ENCODE data around the gene ZNG1F.
A peak's percentile ranks its signal among the peaks of the same experiment; 100 is the strongest.
"Not testable (repeated sequence)": the region's sequence is repeated elsewhere in the genome, so short reads cannot be mapped to it uniquely, and the experiment has no call there.

The ZNG1F gene

GRCh38 chr9:41108816-41109215, 80.3 kb downstream of the ZNG1F start:
- DNase-seq (ENCODE audit: low spot score in 2 of 2); in situ Hi-C loops (cut with MboI; ENCODE audit: low sequenced_read_pairs); H3K4me1 ChIP-seq; H3K9me3 ChIP-seq; H3K27me3 ChIP-seq (ENCODE audit: low read depth); H3K36me3 ChIP-seq (replicated peaks); H3K4me3 ChIP-seq: not testable (repeated sequence)

- H3K36me3 ChIP-seq (replicated peaks); H3K4me3 ChIP-seq; H3K27me3 ChIP-seq (ENCODE audit: low read depth); H3K4me1 ChIP-seq; in situ Hi-C loops (cut with MboI; ENCODE audit: low sequenced_read_pairs); DNase-seq (ENCODE audit: low spot score in 2 of 2); H3K9me3 ChIP-seq: not testable (repeated sequence)
Observed at GRCh38 chr9:41106472-41107116, 82.5 kb downstream of the ZNG1F start.

GRCh38 chr9:41105557-41106253, 83.4 kb downstream of the ZNG1F start:
- H3K27me3 ChIP-seq (ENCODE audit: low read depth); H3K4me1 ChIP-seq; H3K4me3 ChIP-seq; DNase-seq (ENCODE audit: low spot score in 2 of 2); H3K9me3 ChIP-seq; H3K36me3 ChIP-seq (replicated peaks); in situ Hi-C loops (cut with MboI; ENCODE audit: low sequenced_read_pairs): not testable (repeated sequence)

- H3K36me3 ChIP-seq (replicated peaks); H3K9me3 ChIP-seq; H3K27me3 ChIP-seq (ENCODE audit: low read depth); H3K4me1 ChIP-seq; H3K4me3 ChIP-seq; in situ Hi-C loops (cut with MboI; ENCODE audit: low sequenced_read_pairs); DNase-seq (ENCODE audit: low spot score in 2 of 2): not testable (repeated sequence)
Observed at GRCh38 chr9:41104542-41104941, 84.6 kb downstream of the ZNG1F start.

GRCh38 chr9:41100508-41100907, 88.6 kb downstream of the ZNG1F start:
- H3K27me3 ChIP-seq (ENCODE audit: low read depth); H3K4me1 ChIP-seq; H3K36me3 ChIP-seq (replicated peaks); in situ Hi-C loops (cut with MboI; ENCODE audit: low sequenced_read_pairs); DNase-seq (ENCODE audit: low spot score in 2 of 2); H3K4me3 ChIP-seq; H3K9me3 ChIP-seq: not testable (repeated sequence)

GRCh38 chr9:41098759-41099158, 90.4 kb downstream of the ZNG1F start:
- in situ Hi-C loops (cut with MboI; ENCODE audit: low sequenced_read_pairs); H3K4me1 ChIP-seq; DNase-seq (ENCODE audit: low spot score in 2 of 2); H3K36me3 ChIP-seq (replicated peaks); H3K27me3 ChIP-seq (ENCODE audit: low read depth); H3K4me3 ChIP-seq; H3K9me3 ChIP-seq: not testable (repeated sequence)

- H3K4me3 ChIP-seq; H3K36me3 ChIP-seq (replicated peaks); DNase-seq (ENCODE audit: low spot score in 2 of 2); in situ Hi-C loops (cut with MboI; ENCODE audit: low sequenced_read_pairs); H3K9me3 ChIP-seq; H3K27me3 ChIP-seq (ENCODE audit: low read depth); H3K4me1 ChIP-seq: not testable (repeated sequence)
Observed at GRCh38 chr9:41095060-41095459, 94.1 kb downstream of the ZNG1F start.

- H3K36me3 ChIP-seq (replicated peaks); H3K9me3 ChIP-seq; in situ Hi-C loops (cut with MboI; ENCODE audit: low sequenced_read_pairs); DNase-seq (ENCODE audit: low spot score in 2 of 2); H3K4me3 ChIP-seq; H3K4me1 ChIP-seq; H3K27me3 ChIP-seq (ENCODE audit: low read depth): not testable (repeated sequence)
Observed at GRCh38 chr9:41094010-41094773, 94.9 kb downstream of the ZNG1F start.

GRCh38 chr9:41090922-41091321, 98.2 kb downstream of the ZNG1F start:
- DNase-seq (ENCODE audit: low spot score in 2 of 2); H3K9me3 ChIP-seq; H3K4me3 ChIP-seq; in situ Hi-C loops (cut with MboI; ENCODE audit: low sequenced_read_pairs); H3K4me1 ChIP-seq; H3K27me3 ChIP-seq (ENCODE audit: low read depth); H3K36me3 ChIP-seq (replicated peaks): not testable (repeated sequence)

- H3K36me3 ChIP-seq (replicated peaks); H3K27me3 ChIP-seq (ENCODE audit: low read depth); DNase-seq (ENCODE audit: low spot score in 2 of 2); H3K4me3 ChIP-seq; H3K9me3 ChIP-seq; in situ Hi-C loops (cut with MboI; ENCODE audit: low sequenced_read_pairs); H3K4me1 ChIP-seq: not testable (repeated sequence)
Observed at GRCh38 chr9:41090386-41090785, 98.7 kb downstream of the ZNG1F start.

GRCh38 chr9:41088450-41089059, 100.6 kb downstream of the ZNG1F start:
- H3K4me1 ChIP-seq; H3K36me3 ChIP-seq (replicated peaks); H3K9me3 ChIP-seq; H3K27me3 ChIP-seq (ENCODE audit: low read depth); H3K4me3 ChIP-seq; in situ Hi-C loops (cut with MboI; ENCODE audit: low sequenced_read_pairs): not testable (repeated sequence)
- peak in 1 of 2 experiments; percentile 22 for DNase-seq (ENCODE audit: low spot score in 2 of 2)

- H3K9me3 ChIP-seq; DNase-seq (ENCODE audit: low spot score in 2 of 2); H3K27me3 ChIP-seq (ENCODE audit: low read depth); H3K4me3 ChIP-seq; H3K4me1 ChIP-seq; in situ Hi-C loops (cut with MboI; ENCODE audit: low sequenced_read_pairs); H3K36me3 ChIP-seq (replicated peaks): not testable (repeated sequence)
Observed at GRCh38 chr9:41087929-41088328, 101.2 kb downstream of the ZNG1F start.

- H3K4me3 ChIP-seq; in situ Hi-C loops (cut with MboI; ENCODE audit: low sequenced_read_pairs); DNase-seq (ENCODE audit: low spot score in 2 of 2); H3K9me3 ChIP-seq; H3K36me3 ChIP-seq (replicated peaks); H3K27me3 ChIP-seq (ENCODE audit: low read depth); H3K4me1 ChIP-seq: not testable (repeated sequence)
Observed at GRCh38 chr9:41087157-41087780, 101.8 kb downstream of the ZNG1F start.

- in situ Hi-C loops (cut with MboI; ENCODE audit: low sequenced_read_pairs); H3K36me3 ChIP-seq (replicated peaks); H3K9me3 ChIP-seq; H3K4me3 ChIP-seq; H3K27me3 ChIP-seq (ENCODE audit: low read depth); DNase-seq (ENCODE audit: low spot score in 2 of 2); H3K4me1 ChIP-seq: not testable (repeated sequence)
Observed at GRCh38 chr9:41086685-41087084, 102.4 kb downstream of the ZNG1F start.
